ENCODE results near the gene PRDX2.

PRDX2 gene

DNA sequence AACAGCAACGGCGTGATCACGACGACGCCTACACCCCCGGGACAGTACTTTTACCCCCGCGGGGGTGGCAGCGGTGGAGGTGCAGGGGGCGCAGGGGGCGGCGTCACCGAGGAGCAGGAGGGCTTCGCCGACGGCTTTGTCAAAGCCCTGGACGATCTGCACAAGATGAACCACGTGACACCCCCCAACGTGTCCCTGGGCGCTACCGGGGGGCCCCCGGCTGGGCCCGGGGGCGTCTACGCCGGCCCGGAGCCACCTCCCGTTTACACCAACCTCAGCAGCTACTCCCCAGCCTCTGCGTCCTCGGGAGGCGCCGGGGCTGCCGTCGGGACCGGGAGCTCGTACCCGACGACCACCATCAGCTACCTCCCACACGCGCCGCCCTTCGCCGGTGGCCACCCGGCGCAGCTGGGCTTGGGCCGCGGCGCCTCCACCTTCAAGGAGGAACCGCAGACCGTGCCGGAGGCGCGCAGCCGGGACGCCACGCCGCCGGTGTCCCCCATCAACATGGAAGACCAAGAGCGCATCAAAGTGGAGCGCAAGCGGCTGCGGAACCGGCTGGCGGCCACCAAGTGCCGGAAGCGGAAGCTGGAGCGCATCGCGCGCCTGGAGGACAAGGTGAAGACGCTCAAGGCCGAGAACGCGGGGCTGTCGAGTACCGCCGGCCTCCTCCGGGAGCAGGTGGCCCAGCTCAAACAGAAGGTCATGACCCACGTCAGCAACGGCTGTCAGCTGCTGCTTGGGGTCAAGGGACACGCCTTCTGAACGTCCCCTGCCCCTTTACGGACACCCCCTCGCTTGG, 9.3 kb downstream of the PRDX2 start:
- peak; percentile 55 for DNase-seq

DNA sequence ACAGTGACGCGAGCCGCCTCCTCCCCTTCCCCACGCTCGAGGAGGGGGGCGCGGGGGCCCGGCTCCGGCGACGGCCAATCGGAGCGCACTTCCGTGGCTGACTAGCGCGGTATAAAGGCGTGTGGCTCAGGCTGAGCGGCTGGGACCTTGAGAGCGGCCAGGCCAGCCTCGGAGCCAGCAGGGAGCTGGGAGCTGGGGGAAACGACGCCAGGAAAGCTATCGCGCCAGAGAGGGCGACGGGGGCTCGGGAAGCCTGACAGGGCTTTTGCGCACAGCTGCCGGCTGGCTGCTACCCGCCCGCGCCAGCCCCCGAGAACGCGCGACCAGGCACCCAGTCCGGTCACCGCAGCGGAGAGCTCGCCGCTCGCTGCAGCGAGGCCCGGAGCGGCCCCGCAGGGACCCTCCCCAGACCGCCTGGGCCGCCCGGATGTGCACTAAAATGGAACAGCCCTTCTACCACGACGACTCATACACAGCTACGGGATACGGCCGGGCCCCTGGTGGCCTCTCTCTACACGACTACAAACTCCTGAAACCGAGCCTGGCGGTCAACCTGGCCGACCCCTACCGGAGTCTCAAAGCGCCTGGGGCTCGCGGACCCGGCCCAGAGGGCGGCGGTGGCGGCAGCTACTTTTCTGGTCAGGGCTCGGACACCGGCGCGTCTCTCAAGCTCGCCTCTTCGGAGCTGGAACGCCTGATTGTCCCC, 10.1 kb downstream of the PRDX2 start, which contains the start of gene JUNB:
Gene JUNB, plus strand, starts transcription at position 142 of the 706 bp plus-strand sequence. Its CDS starts 286 bp downstream, at position 428.
- peak; percentile 94 for DNase-seq

DNA sequence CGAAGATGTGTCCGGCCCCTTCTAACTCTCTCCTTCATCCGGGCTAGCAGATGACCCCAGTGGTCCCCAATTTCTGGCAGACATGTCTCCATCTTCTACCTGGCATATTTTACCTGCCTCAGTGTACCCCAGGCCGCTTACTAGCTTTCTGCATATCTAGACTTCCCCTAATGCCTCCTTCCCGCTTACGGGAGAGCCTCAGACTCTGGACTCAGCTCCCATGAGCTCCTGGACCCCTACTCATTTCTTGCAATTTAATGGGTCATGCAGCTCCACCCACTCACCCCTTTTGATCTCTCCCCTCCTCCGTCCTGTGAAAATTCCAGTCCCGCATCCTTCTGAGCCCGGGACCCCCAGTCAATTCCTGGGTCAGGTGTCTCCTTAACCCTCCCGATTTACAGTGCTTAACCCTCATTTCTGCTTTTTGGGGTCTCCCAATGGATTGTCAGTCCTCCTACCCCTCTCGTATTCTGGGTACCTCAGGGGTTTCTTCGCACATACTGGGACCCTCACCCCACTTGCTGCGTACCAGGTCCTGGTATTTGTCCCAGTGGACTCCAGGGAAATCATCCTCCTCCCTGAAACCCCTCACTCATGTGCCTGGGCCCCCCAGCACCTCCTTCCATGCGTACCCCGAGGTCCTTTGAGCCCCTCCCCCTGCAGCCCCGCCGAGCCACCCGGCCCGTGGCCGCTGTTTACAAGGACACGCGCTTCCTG, 10.8 kb downstream of the PRDX2 start:
- no peak for DNase-seq

DNA sequence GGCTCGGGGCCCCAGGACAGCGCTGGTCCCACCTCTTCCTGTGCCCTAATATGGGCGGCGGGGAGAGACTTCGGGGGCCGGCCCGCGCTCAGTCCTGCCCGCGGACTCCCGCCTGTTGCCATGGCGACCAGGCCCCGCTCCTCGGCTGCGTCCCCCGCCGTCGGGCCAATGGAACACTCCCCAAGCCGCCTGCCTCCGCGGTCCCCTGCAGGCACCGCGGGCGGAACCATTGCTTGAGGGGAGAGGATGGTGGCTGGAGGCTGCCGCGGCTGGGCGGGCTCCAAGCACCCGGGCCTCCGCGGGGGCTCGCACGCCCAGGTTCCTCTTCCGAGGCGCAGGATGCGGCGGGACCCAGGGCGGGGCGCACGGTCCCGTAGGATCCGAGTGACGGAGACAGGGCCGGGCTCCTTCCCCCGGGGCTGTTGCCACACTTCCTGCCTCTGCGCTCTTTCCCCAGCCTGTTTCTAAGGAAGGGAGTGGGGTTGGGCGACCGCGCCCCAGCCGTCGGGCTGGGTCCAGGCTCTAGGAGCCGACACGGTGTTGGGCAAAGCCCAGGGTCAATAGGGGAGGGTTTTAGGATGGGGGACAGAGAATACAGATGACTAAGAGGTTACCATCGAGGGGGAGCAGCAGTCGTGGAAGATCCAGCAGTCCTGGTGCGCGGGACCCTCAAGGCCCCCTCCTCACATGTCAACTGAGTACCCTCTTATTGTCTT, 11.5 kb downstream of the PRDX2 start:
- peak; percentile 78 for DNase-seq

DNA sequence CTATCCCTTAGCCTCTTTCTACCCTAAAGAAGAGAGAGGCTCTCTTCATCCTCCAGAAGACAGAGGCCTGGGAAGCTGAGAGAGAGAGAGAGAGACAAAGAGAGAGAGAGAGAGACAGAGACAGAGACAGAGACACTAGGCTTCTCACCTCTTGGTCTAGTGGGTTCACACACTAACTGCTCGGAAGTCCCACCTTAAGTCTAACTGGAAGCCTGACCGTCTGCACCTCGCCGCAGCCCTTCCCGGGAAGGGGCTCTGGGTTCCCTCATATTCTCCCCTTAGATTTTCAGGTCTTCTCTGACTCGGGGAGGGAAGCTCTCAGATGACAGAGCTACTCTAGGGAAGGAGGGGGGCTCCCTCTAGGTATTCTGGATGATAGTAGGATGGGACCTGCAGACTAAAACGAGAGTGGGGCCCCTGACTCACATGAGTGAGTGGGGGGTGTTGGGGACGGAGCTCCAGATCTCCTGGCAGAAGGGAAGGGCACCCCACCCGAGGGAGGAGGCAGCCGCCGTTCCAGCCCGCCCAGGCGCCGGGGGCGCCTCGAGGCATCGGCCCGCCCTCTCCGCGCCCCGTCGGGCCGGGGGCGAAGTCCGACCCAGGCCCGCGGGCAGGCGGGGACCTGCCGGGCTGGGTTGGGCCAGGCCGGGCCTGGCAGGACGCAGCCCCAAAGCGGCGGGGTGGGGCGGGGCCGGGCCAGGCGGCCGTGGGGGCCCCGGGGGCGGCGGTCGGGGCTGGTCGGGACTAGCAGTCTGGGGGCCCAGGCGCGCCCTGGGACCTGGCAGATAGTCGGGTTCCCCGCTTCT, 12.3 kb downstream of the PRDX2 start:
- peak; percentile 44 for DNase-seq

DNA sequence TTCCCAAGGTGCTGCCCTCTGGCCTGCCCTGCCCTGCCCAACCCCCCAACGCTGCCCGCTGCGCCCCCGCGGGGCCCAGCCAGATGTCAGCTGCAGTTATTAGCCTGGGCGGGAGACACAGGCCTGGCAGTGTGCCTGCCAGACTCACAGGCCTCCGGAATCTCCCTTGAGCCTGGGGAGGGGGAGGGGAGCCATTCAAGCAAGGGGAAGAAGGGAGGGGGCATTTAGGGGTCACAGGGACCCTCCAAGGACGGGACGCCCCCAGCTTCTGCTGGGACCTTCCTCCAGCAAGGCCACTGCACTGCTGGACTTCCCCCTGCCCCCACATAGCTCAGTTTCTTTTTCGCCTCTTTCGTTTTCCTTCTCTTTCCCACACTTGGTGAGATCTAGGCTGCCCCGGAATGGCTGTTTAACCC, 12.9 kb downstream of the PRDX2 start:
- peak; percentile 29 for DNase-seq

DNA sequence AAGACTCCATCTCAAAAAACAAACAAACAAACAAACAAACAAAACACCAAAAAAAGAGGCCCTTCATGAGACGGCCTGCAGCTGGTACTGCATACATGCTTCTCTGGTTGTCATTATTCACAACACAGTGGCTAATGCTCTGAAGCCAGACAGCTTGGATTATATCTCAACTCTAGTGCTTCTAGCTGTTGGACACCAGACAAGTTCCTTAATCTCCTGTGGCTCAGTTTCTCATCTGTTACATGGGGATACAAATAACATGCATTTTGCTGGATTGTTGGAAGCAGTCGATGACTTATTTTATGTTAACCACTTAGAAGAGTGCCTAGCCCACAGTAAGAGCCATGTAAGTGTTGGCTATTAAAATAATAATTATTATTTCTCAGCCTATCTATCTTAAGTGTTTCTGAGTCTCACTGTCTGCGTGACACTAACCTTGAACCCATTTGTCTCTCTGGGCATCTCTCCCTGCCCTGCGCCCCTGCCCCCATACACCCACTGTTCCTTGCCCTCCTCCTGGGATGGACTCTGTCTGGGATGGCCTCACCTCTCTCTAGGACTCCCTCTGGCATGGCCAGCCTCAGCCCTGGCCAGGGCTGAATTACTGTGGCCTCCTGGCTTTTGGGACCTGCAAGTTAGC, 13.4 kb downstream of the PRDX2 start:
- no peak for DNase-seq

DNA sequence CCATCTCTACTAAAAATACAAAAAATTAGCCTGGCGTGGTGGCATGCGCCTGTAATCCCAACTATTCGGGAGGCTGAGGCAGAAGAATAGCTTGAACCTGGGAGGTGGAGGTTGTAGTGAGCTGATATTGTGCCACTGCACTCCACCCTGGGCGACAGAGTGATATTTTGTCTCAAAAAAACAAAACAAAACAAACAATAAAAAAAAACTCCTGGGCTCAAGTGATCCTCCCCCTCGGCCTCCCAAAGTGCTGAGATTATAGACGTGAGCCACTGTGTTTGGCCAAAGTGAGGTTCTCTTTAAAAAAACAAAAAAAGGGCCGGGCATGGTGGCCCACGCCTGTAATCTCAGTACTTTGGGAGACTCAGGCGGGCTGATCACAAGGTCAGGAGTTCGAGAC, 14.1 kb downstream of the PRDX2 start:
- DNase-seq, result no peak

DNA sequence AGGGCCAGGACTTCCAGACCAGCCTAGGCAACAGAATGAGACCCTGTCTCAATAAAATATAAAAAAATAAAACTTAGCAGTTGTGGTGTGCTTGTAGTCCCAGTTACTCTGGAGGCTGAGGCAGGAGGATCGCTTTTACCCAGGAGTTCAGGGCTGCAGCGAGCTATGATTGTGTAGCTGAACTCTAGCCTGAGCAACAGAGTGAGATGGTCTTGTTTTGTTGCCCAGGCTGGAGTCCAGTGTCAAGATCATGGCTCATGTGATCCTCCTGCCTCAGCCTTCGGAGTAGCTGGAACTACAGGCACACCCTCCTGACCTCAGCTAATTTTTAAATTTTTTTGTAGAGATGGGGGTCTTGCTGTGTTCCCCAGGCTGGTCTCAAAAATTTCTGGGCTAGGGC, 14.6 kb downstream of the PRDX2 start:
- no peak for DNase-seq

DNA sequence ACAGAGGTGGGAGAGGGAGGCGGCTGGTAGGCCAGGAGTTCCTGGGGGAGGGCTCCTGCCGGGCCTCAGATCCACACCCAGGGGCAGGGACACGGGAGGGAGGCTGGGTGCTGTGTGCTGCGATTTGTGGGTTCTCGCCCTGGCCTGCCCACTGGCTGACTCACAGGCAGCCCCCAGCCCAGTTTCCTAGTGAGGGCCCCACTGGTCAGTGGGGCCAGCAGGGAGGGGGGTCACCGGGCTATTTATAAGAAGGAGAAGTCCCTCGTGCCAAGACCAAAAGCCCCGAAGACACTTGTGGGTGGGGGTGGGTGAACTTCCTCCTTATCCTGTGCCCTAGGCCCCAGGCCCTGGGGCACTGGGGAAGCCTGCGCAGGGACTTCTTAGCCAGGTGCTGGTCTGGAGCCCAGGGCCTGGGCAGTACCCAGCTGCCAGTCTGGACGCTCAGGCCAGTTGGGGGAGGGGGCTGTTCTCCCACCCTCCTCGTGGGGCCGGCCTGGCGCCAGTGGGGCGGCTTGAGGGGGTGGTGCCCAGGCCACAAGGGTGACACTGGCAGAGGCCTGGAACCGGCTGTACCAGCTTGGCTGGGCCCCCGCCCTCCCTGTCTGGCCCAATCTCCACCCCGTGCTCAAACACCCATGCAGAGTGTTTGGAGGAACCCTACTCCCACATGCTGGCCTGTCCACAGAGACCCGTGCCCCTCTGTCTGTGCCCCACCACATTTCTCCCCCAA, 15.3 kb downstream of the PRDX2 start:
- no peak for DNase-seq

DNA sequence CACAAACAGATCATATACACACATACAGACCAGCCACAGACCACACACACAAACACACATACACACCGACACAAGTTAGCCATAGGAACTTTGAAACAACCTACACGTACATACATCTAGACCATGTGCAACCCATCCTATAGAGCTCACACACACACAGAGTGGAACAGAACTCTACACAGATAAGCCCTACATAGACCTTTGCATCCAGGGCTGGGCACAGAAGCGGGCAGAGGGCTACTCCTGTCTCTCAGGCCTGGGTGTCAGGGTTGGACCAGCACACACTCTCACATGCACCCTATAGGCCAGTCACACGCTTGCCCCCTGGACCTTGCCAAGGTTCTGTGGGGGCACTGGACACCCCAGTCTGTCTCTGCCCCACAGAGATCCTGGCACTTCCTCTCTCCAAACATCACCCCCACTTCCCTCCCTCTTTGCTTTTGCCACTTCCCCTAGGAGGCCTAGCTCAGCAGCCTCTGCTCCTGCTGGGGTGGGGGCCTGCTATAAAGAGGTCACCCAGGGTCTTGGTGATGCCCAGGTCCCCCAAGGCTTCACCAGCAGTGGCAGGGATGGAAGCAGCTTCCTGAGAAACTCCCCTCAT, 16.1 kb downstream of the PRDX2 start:
- no peak for DNase-seq

DNA sequence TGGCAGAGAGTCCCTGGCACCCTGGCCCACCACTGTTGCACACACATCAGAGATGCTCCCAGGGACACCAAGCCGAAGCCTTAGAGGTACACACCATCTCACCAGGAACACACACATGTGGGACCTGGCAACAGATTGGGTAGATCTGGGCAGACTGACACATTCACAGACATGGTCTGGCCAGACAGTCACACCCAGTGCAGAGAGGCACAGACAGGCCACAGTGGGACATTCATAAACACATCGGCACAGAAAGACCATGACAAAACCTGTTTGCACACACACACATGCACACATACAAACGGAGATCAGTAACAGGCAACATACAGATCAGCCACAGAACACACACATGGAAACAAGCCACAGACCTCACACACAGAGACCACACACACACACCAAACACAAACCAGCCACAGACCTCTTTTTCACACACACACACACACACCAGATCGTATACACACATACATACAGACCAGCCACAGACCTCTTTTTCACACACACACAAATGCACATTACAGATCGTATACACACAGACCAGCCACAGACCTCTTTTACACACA, 16.6 kb downstream of the PRDX2 start:
- DNase-seq, result no peak

DNA sequence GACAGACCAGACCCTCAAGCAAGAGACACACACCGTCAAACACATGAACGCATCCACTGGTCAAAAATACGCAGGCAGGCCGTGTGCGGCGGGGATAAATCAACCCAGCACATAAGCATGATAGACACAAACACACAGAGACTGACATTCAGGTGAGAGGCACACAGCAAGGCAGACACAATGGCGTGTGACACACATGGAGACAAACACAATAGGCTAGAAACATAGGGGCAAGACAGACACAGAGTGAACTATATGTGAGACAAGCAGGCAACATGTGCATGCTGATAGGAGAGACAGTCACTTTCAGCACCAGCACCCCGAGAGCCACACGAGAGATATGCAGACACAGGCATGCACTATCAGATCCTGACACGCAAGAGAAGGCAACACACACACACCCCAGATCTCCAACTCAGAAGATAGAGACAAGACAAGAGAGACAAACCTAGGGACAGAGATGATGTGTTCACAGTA, 17.2 kb downstream of the PRDX2 start:
- DNase-seq, result no peak

DNA sequence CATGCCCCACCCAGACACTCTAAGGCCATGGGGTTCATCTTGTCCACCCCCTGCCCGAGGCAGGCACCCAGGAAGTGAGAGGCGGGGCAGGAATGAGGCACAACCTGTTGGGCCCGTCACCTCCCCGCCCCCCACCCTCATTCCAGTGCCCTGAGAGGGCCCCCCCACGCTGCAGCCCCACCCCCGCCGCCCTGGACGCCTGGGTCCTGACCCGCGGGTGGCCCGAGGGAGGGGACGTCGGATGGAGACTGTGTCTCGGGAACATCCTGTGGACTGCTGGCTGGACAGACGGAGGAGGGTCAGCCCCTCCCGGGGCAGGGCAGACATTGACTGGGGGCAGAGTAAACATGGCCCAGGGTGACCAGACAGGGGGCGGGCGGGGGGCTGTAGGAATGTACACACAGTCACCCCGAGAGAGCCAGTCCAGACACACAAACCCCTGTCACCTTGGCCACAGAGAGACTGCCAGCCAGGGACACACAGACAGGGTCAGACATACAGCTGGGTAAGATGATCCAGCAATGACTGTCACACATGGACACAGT, 17.7 kb downstream of the PRDX2 start:
- DNase-seq, result no peak

DNA sequence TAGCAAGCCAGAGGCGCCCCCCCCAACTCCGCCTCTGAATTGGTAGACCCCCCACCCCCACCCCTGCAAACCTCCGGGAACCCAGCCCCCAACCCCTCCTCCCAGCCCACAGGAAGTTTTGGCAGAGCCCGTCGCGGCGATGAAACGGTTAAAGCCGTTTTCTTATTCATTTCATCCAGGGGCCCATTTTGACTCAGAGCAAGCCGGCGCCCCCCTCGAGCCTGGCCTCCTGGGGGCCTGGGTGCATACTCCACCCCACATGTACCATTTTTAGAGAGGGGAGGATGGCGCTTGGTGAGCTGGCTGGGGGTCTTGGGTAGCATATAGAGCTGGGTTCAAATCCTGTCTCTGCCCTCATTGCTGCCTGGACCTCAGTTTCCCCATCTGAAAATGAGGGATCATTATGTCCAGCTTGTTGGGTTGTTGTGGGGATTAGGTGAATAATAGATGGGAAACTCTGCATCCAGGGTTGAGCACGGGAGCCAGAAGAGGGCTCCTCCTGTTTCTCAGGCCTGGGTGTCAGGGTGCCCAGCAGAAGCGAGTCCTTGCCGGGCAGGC, 18.2 kb downstream of the PRDX2 start:
- peak; percentile 46 for DNase-seq

DNA sequence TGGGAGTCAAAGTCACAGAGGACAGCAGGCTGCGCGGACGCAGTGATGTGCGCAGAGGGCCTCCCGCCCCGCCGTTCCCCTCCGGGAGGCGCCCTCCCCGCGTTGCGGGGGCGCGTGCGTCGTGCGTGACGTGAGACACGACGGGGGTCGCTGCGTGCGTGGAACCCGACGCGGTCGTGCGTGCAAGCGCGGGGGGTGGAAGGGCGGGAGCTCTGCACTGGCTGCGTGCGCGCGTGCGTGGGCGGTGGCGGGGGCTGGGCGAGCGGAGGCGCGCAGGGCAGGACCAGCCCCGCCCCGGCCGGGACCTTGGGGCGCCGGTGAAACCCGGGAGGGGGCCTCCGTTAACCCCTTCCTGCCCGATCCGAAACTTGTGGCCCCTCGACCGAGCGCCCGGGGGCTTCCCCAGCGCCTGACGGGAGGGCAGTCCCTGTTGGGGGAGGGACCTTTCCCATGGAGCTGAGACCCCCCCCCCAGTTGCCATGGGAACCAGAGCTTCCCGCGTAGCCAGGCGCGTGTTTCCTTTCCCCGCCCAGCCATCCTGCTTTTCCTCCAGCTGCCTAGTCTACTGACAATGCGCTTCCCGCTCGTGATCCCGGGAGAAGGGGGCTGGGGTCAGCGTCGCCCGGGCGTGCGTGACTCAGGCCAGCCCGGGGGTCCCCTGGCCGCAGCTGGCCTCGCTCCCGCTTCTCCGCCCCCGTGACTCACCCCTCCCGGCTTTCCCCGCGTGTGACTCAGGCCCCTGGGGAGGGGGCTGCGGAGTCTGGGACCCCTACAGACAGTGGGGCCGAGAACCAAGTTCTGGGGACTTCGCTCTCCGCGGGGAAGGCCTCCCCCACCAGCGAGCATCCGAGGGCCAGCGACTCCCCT, 18.9 kb downstream of the PRDX2 start:
- DNase-seq, result peak; percentile 95

DNA sequence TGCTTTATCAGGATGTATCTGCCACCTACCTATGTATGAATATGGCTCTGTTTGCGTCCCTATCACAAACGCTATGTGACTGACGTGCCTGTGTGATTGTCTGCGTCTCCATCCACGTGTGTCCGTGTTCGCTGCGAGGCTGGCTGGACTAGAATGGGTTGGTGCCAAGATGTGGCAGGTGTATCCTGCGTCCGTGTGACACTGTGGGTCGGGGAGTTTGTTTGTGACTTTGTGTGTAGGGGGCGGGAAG, 19.5 kb downstream of the PRDX2 start:
- no peak for DNase-seq

All from effector CD8-positive, alpha-beta T cell (primary cell).